Neural progenitor cell (in vitro differentiated cells): Measurements from ENCODE around the gene PIM2. TPM values are rescaled to one million over a fixed set of nuclear protein-coding genes. Genes with fewer than 3 reads are reported as not detected.
A peak's percentile ranks its signal among the peaks of the same experiment; 100 is the strongest.

ENCODE experiments used
- DNase-seq: peaks from one replicate; pipeline ENCODE4 v3.0.0-alpha.2; 2016; ENCODE audit warnings: low spot score
- H2AFZ ChIP-seq: fragments of 200-600 bp; sonication (generic); replicated peaks from 2 replicates; pipeline ENCODE4 v1.6.1; 2016; ENCODE audit warnings: antibody characterized with exemption
- H3F3A ChIP-seq: fragments of 200-600 bp; sonication (generic); 2 replicates; pipeline ENCODE4 v1.6.1; 2016; ENCODE audit warnings: antibody characterized with exemption, low read depth
- H3K27ac ChIP-seq: fragments of 200-600 bp; sonication (generic); 2 replicates; pipeline ENCODE4 v1.5.1; 2016; ENCODE audit warnings: mild to moderate bottlenecking
- H3K27me3 ChIP-seq: fragments of 200-600 bp; sonication (generic); 2 replicates; pipeline ENCODE4 v1.6.1; 2016; ENCODE audit warnings: mild to moderate bottlenecking, moderate library complexity
- H3K36me3 ChIP-seq: fragments of 200-600 bp; sonication (generic); 2 replicates; pipeline ENCODE4 v1.5.1; 2016
- H3K4me1 ChIP-seq: fragments of 200-600 bp; sonication (generic); 2 replicates; pipeline ENCODE4 v1.6.1; 2016; ENCODE audit warnings: mixed run types
- H3K4me2 ChIP-seq: fragments of 200-600 bp; sonication (generic); 2 replicates; pipeline ENCODE4 v1.6.1; 2016
- H3K4me3 ChIP-seq: fragments of 200-600 bp; sonication (generic); 2 replicates; pipeline ENCODE4 v1.5.1; 2016
- H3K79me2 ChIP-seq: fragments of 200-600 bp; sonication (generic); 2 replicates; pipeline ENCODE4 v1.6.1; 2016; ENCODE audit warnings: low read depth
- H3K9ac ChIP-seq: fragments of 200-600 bp; sonication (generic); 2 replicates; pipeline ENCODE4 v1.6.1; 2016
- H3K9me3 ChIP-seq: fragments of 200-600 bp; sonication (generic); 2 replicates; pipeline ENCODE4 v1.5.1; 2016; ENCODE audit warnings: low read depth
- H4K20me1 ChIP-seq: fragments of 200-600 bp; sonication (generic); 2 replicates; pipeline ENCODE4 v1.6.1; 2016; ENCODE audit warnings: low read depth
- H3K27ac Mint-ChIP-seq: 3 replicates; pipeline ENCODE4 v1.8.0; 2021; ENCODE audit warnings: mixed read lengths
- H3K27me3 Mint-ChIP-seq: 2 replicates; pipeline ENCODE4 v1.8.0; 2022; ENCODE audit warnings: low read depth, mild to moderate bottlenecking, inconsistent platforms, moderate library complexity, mixed read lengths; ENCODE audit not compliant: insufficient read depth
- H3K36me3 Mint-ChIP-seq: 3 replicates; pipeline ENCODE4 v1.8.0; 2021; ENCODE audit warnings: mixed read lengths
- H3K4me1 Mint-ChIP-seq: 3 replicates; pipeline ENCODE4 v1.8.0; 2021; ENCODE audit warnings: mixed read lengths
- H3K4me3 Mint-ChIP-seq: 3 replicates; pipeline ENCODE4 v1.8.0; 2021; ENCODE audit warnings: mild to moderate bottlenecking, moderate library complexity, mixed read lengths
- H3K9me3 Mint-ChIP-seq: 3 replicates; pipeline ENCODE4 v1.8.0; 2020; ENCODE audit warnings: mixed read lengths
- EZH2 ChIP-seq: fragments of 200-600 bp; sonication (generic); IDR thresholded peaks from 2 replicates; pipeline ENCODE4 v1.6.1; 2017; ENCODE audit warnings: antibody characterized with exemption, mild to moderate bottlenecking, moderate library complexity
- EZH2phosphoT487 ChIP-seq: fragments of 200-600 bp; sonication (generic); IDR thresholded peaks from 2 replicates; pipeline ENCODE4 v1.6.1; 2017; ENCODE audit warnings: antibody characterized with exemption
- total RNA-seq: library from RNA; depleted of rRNA; stranded (reverse); fragments of >200 nt; gene quantifications from 2 replicates; pipeline ENCODE4 v1.2.3, GENCODE V29; 2015; ENCODE audit warnings: low replicate concordance
- TF ChIP-seq, protein P1 (sequence below): fragments of 200-600 bp; sonication (generic); IDR thresholded peaks from 2 replicates; pipeline ENCODE4 v1.5.1; 2017; ENCODE audit warnings: antibody characterized with exemption, mild to moderate bottlenecking

The PIM2 gene
- total RNA-seq, 1 donor from 2014 or later, result 14.7 TPM

DNA sequence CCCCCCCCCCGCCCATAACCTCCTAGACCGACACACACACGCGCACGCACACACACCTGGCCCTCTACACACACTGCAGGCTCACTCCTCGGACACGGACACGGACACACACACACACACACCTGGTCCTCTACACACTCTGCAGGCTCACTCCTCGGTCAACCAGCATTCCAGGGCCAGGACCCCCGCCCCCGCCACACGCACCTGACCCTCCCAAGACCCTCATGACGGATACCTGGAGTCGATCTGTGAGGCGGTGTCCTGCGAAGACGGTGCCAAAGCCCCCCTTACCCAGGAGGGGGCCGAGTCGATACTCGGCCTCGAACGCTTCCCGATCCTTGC, 552 bp downstream of the PIM2 start:
- Mint-ChIP-seq H3K9me3 (peaks cover 5% of the 10 kb centered on the region), H3K27ac (no peak overlapping the region), H3K36me3 (peaks cover 3% of the 10 kb centered on the region), H3K4me1 (peaks cover 29% of the 10 kb centered on the region), H3K4me3 (peak overlapping the region; percentile 91), H3K27me3 (peaks cover 4% of the 10 kb centered on the region)
- Histone ChIP-seq H3K27me3 (no peaks in the 10 kb centered on the region), H3K4me1 (peaks cover 5% of the 10 kb centered on the region), H3K4me2 (peak overlapping the region; percentile 86), H3K79me2 (peaks cover 32% of the 10 kb centered on the region), H3F3A (peaks cover 15% of the 10 kb centered on the region), H4K20me1 (peaks cover 19% of the 10 kb centered on the region), H3K27ac (no peak overlapping the region), H2AFZ (no peak overlapping the region), H3K9me3 (no peaks in the 10 kb centered on the region), H3K9ac (peak overlapping the region; percentile 78), H3K36me3 (no peaks in the 10 kb centered on the region), H3K4me3 (peak overlapping the region; percentile 77)
- TF ChIP-seq, protein P1, sequence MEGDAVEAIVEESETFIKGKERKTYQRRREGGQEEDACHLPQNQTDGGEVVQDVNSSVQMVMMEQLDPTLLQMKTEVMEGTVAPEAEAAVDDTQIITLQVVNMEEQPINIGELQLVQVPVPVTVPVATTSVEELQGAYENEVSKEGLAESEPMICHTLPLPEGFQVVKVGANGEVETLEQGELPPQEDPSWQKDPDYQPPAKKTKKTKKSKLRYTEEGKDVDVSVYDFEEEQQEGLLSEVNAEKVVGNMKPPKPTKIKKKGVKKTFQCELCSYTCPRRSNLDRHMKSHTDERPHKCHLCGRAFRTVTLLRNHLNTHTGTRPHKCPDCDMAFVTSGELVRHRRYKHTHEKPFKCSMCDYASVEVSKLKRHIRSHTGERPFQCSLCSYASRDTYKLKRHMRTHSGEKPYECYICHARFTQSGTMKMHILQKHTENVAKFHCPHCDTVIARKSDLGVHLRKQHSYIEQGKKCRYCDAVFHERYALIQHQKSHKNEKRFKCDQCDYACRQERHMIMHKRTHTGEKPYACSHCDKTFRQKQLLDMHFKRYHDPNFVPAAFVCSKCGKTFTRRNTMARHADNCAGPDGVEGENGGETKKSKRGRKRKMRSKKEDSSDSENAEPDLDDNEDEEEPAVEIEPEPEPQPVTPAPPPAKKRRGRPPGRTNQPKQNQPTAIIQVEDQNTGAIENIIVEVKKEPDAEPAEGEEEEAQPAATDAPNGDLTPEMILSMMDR, result no peak
- TF ChIP-seq EZH2phosphoT487 (no peak), EZH2 (no peak)
- DNase-seq, result peak; percentile 6

DNA sequence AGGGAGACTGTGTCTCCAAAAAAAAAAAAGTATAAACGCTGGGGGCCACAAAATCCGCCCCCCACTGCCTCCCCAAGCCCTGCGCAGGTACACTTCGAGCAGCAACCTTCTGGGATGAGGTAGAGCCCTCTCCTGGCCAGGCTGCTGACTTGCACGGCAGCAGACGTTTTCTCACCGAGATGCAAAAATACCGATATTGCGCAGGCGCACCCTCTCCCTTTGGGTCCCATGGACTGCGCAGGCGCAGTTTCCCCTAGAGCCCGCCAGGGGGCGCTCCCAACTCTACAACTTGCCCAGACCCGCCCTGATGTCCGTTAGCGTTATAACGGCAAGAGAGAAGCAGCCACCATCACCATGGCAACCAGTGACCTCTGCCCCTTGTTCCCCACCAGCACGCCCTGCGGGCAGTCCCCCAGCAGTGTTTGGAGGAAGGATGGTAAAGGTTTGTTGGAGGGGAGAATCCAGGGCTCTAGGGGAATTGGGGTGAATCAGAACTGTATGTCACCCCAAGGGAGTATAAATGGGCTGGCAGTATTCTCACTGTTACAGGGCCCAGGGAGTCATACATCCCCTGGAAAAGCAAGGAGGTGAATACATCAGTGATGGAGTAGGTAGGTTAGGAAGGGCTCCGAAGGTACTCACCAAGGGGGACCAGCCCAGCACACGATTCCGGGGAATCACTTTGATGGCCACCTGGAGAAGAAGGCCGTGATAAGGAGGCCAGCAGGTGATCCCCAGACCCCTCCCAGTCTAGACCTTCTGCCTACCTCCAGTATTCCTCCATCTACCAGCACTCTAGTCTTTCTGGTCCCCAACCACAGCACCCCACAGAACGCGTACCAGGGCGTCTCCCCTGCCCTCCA, 1.5 kb downstream of the PIM2 start:
- peak overlapping the region; percentile 86 for H3K4me2 ChIP-seq
- Mint-ChIP-seq H3K27ac (peak overlapping the region; percentile 69), H3K9me3 (peaks cover 5% of the 10 kb centered on the region), H3K27me3 (peaks cover 4% of the 10 kb centered on the region), H3K36me3 (peaks cover 3% of the 10 kb centered on the region), H3K4me3 (peak overlapping the region; percentile 91), H3K4me1 (peaks cover 29% of the 10 kb centered on the region)
- H3F3A ChIP-seq, result peaks cover 21% of the 10 kb centered on the region
- no peak for TF ChIP-seq EZH2phosphoT487
- TF ChIP-seq, protein P1, result peak; percentile 91
- no peak for TF ChIP-seq EZH2
- no peak overlapping the region for H3K9ac ChIP-seq
- H3K4me3 ChIP-seq, result peak overlapping the region; percentile 77
- no peak overlapping the region for H2AFZ ChIP-seq
- peaks cover 32% of the 10 kb centered on the region for H3K79me2 ChIP-seq
- DNase-seq, result peak; percentile 95
- no peaks in the 10 kb centered on the region for H3K9me3 ChIP-seq
- peaks cover 5% of the 10 kb centered on the region for H3K4me1 ChIP-seq
- H3K36me3 ChIP-seq, result no peaks in the 10 kb centered on the region
- no peak overlapping the region for H3K27ac ChIP-seq
- no peaks in the 10 kb centered on the region for H3K27me3 ChIP-seq
- H4K20me1 ChIP-seq, result peaks cover 19% of the 10 kb centered on the region

- Histone ChIP-seq H2AFZ (no peak overlapping the region), H3K27ac (no peak overlapping the region), H3K36me3 (no peaks in the 10 kb centered on the region), H4K20me1 (peaks cover 6% of the 10 kb centered on the region), H3F3A (peaks cover 25% of the 10 kb centered on the region), H3K4me2 (no peak overlapping the region), H3K4me3 (no peak overlapping the region), H3K79me2 (peaks cover 47% of the 10 kb centered on the region), H3K4me1 (peaks cover 5% of the 10 kb centered on the region), H3K27me3 (no peaks in the 10 kb centered on the region), H3K9ac (no peak overlapping the region), H3K9me3 (no peaks in the 10 kb centered on the region)
- H3K9me3 Mint-ChIP-seq, result peaks cover 15% of the 10 kb centered on the region
- no peak overlapping the region for H3K4me3 Mint-ChIP-seq
- DNase-seq, result no peak
- peaks cover 4% of the 10 kb centered on the region for H3K27me3 Mint-ChIP-seq
- no peak overlapping the region for H3K27ac Mint-ChIP-seq
- TF ChIP-seq EZH2phosphoT487, result no peak
- no peak for TF ChIP-seq EZH2
- TF ChIP-seq, protein P1, result no peak
- H3K4me1 Mint-ChIP-seq, result peaks cover 24% of the 10 kb centered on the region
- no peaks in the 10 kb centered on the region for H3K36me3 Mint-ChIP-seq
Measured at GRCh38 chrX:48914593-48915493, 4.0 kb downstream of the PIM2 start.
